Kidney epithelial cell (primary cell): ENCODE results near the gene DHRS13. TPM values are rescaled to one million over a fixed set of nuclear protein-coding genes. Genes with fewer than 3 reads are reported as not detected.

ENCODE experiments used
- DNase-seq: peaks from one replicate; pipeline ENCODE4 v3.0.0-alpha.2; 2010; ENCODE audit warnings: low read depth
- H3K27me3 ChIP-seq: 2 replicates; pipeline ENCODE4 v1.6.0; 2011; ENCODE audit warnings: low read length; ENCODE audit not compliant: control insufficient read depth, insufficient read depth
- H3K36me3 ChIP-seq: 2 replicates; pipeline ENCODE4 v1.5.1; 2011; ENCODE audit warnings: low read length; ENCODE audit not compliant: control insufficient read depth, insufficient read depth
- H3K4me3 ChIP-seq: 2 replicates; pipeline ENCODE4 v1.5.1; 2011; ENCODE audit warnings: low read depth, mild to moderate bottlenecking, control low read depth, low read length
- total RNA-seq: library from RNA; depleted of rRNA; stranded (reverse); fragments of >200 nt; gene quantifications from 2 replicates; pipeline ENCODE4 v1.2.3, GENCODE V29; 2015
- TF ChIP-seq, protein P1 (sequence below): IDR thresholded peaks from 2 replicates; pipeline ENCODE4 v1.5.1; 2011; ENCODE audit warnings: mild to moderate bottlenecking, moderate library complexity, low read length, control low read depth, inconsistent platforms; ENCODE audit not compliant: insufficient read depth, poor library complexity, severe bottlenecking

Gene DHRS13
- total RNA-seq, 1 donor from 2014 or later, result 12.7 TPM

DNA sequence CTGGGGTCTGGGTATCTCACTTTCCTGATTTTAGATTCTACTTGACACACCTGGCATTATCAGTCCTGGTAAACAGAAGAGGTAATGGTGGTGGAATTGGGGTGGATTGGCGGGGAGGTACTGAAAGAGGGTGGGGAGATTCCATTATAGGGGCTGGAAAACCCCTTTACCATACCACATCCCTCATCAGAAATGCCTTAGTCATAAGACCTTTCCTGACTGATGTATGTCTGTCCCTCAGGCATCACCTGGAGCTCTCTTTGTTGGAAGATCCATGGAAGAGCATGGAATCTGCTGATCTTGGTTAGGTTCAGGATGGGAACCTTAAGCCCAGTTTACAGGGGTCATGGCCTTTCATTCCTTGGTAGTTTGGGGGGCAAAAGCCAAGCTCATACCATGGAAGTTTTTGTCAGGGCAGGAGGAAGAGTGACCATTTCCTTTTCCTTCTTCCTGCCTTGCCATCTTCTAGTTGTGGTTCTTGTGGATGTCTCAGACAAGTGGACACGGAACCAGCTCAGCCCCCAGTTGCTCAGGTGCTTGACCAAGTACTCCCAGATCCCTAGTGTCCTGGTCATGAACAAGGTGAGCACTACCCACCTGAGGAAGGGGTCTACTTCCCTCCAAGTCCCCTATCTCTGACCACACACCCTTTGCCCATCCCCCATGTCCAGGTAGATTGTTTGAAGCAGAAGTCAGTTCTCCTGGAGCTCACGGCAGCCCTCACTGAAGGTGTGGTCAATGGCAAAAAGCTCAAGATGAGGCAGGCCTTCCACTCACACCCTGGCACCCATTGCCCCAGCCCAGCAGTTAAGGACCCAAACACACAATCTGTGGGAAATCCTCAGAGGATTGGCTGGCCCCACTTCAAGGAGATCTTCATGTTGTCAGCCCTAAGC, 44.7 kb downstream of the DHRS13 start:
- TF ChIP-seq, protein P1, sequence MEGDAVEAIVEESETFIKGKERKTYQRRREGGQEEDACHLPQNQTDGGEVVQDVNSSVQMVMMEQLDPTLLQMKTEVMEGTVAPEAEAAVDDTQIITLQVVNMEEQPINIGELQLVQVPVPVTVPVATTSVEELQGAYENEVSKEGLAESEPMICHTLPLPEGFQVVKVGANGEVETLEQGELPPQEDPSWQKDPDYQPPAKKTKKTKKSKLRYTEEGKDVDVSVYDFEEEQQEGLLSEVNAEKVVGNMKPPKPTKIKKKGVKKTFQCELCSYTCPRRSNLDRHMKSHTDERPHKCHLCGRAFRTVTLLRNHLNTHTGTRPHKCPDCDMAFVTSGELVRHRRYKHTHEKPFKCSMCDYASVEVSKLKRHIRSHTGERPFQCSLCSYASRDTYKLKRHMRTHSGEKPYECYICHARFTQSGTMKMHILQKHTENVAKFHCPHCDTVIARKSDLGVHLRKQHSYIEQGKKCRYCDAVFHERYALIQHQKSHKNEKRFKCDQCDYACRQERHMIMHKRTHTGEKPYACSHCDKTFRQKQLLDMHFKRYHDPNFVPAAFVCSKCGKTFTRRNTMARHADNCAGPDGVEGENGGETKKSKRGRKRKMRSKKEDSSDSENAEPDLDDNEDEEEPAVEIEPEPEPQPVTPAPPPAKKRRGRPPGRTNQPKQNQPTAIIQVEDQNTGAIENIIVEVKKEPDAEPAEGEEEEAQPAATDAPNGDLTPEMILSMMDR, result no peak
- Histone ChIP-seq H3K4me3 (no peak overlapping the region), H3K36me3 (peaks cover 2% of the 10 kb centered on the region), H3K27me3 (no peaks in the 10 kb centered on the region)
- DNase-seq, result no peak

DNA sequence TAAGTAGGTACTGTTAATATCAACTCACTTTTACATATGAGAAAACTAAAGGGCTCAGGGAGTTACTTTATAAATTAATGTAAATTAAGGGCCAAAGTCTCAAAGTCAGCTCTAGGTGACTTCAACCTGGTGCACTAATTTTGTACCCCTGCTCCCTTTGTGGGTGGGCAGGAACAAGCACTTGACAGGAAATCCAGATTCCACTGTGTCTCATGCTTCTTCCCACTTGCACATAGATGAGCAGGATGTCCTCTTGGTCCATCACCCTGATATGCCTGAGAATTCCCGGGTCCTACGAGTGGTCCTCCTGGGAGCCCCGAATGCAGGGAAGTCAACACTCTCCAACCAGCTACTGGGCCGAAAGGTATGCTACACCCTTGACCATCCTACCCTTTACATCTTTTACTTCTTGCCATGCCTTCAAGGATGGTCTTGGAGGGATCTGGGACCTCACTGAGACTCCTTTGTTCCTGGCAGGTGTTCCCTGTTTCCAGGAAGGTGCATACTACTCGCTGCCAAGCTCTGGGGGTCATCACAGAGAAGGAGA, 46.8 kb downstream of the DHRS13 start:
- no peak for DNase-seq
- TF ChIP-seq, protein P1, result no peak
- no peaks in the 10 kb centered on the region for H3K27me3 ChIP-seq
- H3K36me3 ChIP-seq, result peaks cover 2% of the 10 kb centered on the region
- no peak overlapping the region for H3K4me3 ChIP-seq

DNA sequence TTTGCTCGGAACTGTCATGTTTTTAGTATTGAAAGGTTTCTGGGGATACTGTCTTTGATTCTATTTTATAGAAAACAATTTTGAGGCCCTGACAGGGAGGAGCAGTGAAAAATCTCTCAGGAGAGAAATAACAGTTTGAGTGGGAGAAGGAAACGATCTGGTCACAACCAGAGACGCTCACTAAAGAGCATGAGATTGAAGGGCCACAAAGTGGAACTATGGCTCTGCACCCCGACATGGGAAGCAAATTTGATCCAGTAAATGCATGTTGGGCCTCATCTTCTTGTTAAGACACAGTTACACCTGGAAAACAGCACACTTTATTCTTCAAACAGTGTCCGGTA, 47.6 kb downstream of the DHRS13 start:
- Histone ChIP-seq H3K27me3 (no peaks in the 10 kb centered on the region), H3K4me3 (peak overlapping the region; percentile 96), H3K36me3 (peaks cover under 1% of the 10 kb centered on the region)
- DNase-seq, result no peak
- TF ChIP-seq, protein P1, result no peak

DNA sequence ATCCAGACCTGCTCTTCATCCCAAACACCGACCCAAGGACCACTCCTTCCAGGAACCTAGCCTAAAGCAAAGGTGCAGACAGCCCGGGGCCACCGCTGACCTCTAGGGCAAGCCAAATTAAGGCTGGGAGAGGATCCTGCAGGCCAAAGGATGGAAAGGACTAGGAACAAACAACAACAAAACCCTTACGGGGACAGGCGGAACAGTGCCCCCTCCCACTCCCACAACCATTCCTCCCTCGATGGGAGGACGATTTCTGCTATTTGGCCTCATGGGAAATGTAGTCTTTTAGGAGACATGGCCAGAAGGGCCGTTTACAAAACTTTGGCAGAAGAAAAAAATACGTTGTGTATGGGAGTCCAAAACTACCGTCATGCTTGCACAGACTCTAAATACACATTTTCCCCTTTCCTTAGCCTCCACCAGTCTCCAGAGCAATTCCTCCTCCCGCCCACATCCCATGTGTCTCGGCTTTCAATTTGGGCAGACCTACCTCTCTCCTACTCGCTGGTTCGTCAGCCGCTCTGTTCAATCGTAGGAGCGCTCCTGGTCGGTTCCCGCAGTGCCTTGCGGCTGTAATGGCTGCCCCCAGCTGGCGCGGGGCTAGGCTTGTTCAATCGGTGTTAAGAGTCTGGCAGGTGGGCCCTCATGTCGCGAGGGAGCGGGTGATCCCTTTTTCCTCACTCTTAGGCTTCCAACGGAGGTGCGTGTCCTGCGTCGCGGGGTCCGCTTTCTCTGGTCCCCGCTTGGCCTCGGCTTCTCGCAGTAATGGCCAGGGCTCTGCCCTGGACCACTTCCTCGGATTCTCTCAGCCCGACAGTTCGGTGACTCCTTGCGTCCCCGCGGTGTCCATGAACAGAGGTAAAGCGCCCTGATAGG, 48.2 kb downstream of the DHRS13 start, which contains the start of gene ERAL1:
TSS of gene ERAL1 (plus strand) at position 560 of the 879 bp plus-strand sequence. CDS start at position 579, 19 bp downstream.
- TF ChIP-seq, protein P1, result no peak
- H3K36me3 ChIP-seq, result no peaks in the 10 kb centered on the region
- peak within 1 kb of the TSS; percentile 96 for H3K4me3 ChIP-seq
- no peaks in the 10 kb centered on the region for H3K27me3 ChIP-seq
- peak; percentile 63 for DNase-seq

DNA sequence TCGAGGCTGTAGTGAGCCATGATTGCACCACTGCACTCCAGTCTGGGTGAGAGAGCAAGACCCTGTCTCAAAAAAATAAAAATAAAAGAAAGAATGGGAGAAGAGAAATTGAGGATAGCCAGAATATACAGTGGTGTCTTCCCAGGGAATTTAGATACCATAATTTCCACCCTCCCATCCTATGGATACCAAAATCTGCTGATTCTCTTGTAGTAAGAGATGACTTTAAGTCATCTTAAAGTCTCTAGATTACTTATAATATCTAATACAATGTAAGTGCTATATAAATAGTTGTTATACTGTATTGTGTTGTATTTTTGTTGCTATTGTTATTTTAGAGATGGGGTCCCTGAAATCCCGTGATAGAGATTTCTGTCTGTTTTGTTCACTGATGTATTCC, 49.6 kb downstream of the DHRS13 start:
- no peak overlapping the region for H3K4me3 ChIP-seq
- no peak for DNase-seq
- H3K27me3 ChIP-seq, result no peaks in the 10 kb centered on the region
- TF ChIP-seq, protein P1, result no peak
- H3K36me3 ChIP-seq, result no peaks in the 10 kb centered on the region
